Vagina (tissue), 2 donors: ENCODE measurements around the gene UNC50.

ENCODE experiments used
- POLR2A ChIP-seq, 2 donors: fragments of 450-650 bp; IDR thresholded peaks; one replicate each; pipeline ENCODE4 v1.6.1; 2017; ENCODE audit warnings: antibody characterized with exemption in 2 of 2, mild to moderate bottlenecking in 2 of 2, moderate library complexity in 2 of 2
- TF ChIP-seq, protein P1 (sequence below), 3 experiments: fragments of 450-650 bp in 2 of 3; fragments of 200-600 bp in 1 of 3; sonication (generic) in 1 of 3; IDR thresholded peaks; one replicate each; pipeline ENCODE4 v1.5.1; 2017 to 2019; ENCODE audit warnings: antibody characterized with exemption in 3 of 3, mild to moderate bottlenecking in 2 of 3, moderate library complexity in 2 of 3

- TF ChIP-seq, protein P1, sequence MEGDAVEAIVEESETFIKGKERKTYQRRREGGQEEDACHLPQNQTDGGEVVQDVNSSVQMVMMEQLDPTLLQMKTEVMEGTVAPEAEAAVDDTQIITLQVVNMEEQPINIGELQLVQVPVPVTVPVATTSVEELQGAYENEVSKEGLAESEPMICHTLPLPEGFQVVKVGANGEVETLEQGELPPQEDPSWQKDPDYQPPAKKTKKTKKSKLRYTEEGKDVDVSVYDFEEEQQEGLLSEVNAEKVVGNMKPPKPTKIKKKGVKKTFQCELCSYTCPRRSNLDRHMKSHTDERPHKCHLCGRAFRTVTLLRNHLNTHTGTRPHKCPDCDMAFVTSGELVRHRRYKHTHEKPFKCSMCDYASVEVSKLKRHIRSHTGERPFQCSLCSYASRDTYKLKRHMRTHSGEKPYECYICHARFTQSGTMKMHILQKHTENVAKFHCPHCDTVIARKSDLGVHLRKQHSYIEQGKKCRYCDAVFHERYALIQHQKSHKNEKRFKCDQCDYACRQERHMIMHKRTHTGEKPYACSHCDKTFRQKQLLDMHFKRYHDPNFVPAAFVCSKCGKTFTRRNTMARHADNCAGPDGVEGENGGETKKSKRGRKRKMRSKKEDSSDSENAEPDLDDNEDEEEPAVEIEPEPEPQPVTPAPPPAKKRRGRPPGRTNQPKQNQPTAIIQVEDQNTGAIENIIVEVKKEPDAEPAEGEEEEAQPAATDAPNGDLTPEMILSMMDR (IDR thresholded peaks at IDR 0.05): no peak
- no peak for TF ChIP-seq POLR2A (IDR thresholded peaks at IDR 0.05)
Measured at GRCh38 chr2:98568161-98568956, 40.0 kb upstream of the UNC50 start.
